HG02610 (cell line): ENCODE data around the gene ITFG1.
"Not testable (repeated sequence)": the region's sequence is repeated elsewhere in the genome, so short reads cannot be mapped to it uniquely, and the experiment has no call there.

Source experiments
- ATAC-seq: cut with Tn5 transposase; IDR thresholded peaks from one replicate; pipeline ENCODE4 v1.9.1; 2021; ENCODE audit warnings: mild to moderate bottlenecking, moderate library complexity; ENCODE audit not compliant: unreplicated experiment

ITFG1 gene

DNA sequence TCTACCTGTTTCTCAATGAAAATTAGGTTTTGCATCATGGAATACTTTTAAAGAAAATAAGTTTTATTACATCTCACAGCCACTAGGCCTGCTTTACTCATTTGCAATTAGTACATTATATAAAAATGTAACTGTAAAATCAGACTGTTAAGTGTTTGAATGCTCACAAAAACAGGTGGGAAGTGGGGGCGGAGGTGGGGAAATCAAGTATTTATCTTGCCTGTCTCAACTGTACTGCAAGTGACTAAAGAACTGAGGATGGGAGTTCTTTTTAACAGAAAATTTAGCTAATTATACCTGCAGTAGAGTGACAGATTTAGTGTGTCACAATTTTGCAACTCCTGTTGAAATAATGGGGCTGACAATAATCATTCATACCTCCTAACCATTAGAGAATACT lies 34.1 kb downstream of the ITFG1 start:
- no peak for ATAC-seq

DNA sequence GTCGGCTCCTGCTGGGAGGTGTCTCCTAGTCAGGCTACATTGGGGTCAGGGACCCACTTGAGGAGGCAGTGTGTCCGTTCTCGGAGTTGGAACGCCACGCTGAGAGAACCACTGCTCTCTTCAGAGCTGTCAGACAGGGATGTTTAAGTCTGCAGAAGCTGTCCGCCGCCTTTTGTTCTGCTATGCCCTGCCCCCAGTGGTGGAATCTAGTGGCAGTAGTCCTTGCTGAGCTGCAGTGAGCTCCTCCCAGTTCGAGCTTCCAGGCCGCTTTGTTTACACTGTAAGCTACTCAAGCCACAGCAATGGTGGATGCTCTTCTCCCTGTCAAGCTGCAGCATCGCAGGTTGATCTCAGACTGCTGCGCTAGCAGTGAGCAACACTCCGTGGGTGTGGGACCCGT lies 36.0 kb downstream of the ITFG1 start:
- ATAC-seq: no peak

DNA sequence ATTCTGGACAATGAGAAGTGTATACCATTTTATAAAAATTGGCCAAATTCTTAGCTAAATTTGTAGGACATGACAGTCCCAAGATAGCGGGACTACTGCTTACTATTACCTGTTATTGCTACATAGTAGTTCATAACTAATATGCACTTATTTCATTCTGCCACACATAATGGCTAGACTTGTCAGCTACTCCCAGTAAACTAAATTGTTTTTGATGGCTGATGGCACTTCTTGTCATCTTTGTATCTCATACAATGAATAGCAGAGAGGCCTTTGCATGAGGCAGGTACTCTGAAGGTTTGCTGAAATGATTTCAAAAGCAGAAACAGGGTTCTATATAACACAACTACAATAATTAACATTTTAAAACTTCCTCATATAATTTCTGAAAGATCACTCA lies 44.0 kb downstream of the ITFG1 start:
- ATAC-seq: no peak

DNA sequence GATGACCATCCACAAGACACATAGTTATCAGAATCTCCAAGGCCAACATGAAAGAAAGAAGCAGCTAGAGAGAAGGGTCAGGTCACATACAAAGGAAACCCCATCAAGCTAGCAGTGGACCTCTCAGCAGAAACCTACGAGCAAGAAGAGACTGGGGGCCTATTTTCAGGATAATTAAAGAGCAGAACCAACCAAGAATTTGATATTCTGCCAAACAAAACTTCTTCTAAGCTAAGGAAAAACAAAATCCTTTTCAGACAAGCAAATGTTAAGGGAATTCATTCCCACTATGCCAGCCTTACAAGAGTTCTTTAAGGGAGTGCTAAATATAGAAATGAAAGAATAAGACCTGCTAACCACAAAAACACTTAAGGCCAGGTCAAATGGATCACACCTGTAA lies 47.8 kb downstream of the ITFG1 start:
- no peak for ATAC-seq

DNA sequence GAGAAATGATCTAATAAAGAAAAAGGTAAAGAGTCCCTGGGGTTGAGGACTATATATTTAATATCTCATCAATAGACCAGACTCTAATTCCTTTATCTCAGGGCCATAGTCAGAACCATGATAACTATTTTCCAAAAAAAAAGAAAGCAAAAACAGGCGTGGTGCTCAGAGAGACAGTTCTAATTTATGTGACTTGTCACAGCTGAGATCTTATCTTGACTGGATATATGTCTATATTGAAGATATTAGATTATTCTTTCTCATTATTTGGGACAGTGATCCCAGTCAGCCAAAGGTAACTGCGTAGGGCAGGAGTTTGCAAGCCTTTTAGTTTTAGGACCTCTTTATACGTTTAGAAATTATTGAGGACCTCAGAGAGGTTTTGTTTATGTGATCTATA lies 52.4 kb downstream of the ITFG1 start:
- no peak for ATAC-seq

DNA sequence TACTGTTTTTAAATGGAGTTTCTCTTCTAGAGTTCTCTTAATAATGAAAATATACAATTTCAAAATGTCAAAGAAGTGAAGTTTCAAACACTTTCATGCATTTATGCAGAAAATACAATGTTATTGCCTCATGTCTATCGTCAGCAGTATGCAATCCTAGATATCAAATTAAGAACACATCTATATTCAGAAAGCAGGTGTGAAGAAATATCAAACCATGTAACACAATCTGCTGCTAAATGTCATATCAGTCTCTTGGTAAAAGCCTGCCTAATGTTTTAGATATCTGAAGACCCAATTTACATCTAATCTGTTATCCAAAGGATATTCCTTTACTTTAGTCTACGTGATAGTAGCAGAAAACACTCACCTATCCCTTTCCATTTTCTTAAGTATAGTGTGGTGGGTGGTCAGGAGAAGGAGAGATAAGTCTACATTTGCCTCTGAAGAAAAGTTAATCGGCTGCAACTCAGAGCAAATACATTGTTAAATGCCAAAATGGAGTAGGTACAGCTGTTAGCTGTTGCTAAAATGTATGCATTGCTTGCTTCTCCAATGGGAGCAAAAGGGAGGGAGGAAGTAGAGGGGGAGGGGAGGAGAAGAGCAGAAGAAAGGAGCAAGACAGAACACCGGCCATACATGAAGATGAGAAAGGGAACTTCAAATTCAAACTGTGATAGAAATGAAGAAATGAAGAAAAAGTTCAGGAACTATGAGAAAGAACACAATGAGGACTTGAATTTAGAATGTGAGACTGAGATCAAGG lies 64.9 kb downstream of the ITFG1 start:
- no peak for ATAC-seq

DNA sequence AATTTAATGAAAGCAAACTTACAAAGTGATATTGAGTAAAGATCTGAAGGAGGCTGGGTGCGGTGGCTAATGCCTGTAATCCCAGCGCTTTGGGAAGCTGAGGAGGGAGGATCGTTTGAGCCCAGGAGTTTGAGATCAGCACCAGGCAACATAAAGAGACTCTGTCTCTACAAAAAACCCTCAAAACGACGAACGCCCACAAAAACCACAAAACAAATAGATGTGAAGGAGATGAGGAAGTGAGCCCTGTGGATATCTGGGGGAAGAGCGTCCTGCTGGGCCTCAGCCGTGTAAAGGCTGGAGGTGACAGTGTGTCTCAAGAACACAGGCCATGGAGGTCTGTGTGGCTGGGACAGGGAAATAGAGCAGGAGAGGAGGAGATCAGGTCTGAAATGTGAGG lies 68.8 kb downstream of the ITFG1 start:
- peak; percentile 88 for ATAC-seq

DNA sequence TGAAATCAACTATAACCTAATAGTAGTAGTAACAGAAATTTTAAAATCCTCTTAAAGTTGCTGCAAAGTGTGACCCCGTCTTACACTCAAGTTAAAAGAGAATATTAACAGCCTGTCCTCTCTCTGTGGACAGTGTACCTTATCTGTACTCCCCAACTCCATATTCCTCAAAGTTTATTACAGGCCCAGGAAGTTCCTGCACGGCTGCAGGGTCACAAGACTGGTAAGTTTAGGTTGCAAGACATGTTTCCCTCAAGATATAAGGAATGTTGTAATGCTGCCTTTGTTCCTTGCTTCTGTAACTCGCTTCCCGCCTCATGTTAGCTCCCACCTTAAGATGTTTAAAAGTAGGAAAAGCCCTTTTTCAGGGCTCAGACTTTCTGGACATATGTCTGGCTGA lies 72.2 kb downstream of the ITFG1 start:
- no peak for ATAC-seq

DNA sequence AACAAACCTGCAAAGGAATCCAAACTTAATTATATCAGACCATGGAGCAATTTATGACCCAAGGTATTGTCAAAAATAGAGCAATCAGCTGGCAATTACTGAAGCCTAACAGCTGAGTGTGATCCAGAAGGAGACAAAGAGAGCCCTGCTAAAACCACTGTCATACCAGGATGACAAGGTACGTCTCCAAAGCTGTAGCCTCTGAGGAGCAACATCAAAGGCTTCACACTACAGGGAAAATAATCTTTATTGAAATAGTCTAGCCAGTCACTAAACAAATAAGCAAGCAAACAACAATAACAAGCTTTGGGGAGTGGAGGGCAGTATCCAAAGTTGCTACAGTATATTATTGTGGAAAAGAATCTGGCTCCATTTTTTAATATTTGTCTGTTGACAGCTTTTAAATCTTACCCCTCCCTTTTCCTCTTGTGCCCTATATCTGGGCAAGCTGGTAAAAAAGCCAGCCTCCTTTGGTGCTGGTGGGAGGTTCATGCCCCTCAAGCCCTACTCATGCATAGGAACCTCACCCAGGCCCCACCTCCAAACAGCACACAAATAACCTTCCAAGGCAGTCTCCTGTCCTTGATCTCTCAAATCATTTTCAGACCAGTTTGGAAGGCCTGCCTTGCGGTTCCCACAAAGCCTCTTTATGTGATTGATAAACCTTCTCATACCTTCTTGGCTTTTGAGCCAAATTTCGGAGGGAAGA lies 73.7 kb downstream of the ITFG1 start:
- no peak for ATAC-seq

DNA sequence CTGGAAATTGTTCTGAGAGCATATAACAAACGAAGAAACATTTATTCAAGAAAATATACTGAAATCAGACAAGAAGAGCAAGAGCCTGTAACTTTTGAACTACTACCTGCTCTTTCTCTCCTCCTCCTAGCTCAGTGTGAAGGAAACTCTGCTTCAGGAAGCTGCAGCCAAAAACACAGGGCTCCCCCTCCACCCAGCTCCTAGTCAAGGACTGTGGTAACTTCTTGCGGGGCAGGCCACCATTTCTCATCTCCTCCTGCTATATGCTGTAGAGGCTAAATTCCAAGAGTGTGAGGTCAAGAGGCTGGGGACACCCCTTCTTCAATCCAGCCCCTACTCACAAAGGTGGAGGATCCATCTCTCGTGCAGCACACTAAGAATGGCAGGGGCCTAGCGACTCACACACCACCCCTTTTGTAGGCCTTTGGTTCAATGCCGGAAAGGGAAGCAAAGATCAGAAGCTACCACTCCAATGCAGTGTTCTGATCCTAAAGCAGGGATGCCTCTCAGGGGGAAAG lies 74.6 kb downstream of the ITFG1 start:
- ATAC-seq: no peak

DNA sequence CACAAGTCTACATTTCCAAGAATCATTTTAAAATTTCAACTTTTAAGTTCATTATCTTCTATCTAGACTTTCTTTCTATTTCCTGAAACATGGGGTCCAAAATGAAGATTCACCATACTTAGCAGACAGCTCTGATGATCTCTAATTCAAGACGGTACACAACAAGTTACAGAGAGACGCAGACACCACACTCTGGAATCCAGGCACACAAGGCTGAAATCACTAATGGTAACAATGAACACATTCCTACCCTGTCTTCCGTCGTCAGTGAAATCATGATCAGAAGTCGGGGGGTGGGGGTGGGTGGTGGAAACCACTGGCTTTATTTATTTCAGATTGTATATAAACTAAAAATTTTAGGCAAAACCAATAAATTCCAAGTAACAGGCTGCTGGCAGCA lies 78.5 kb downstream of the ITFG1 start:
- ATAC-seq: no peak

DNA sequence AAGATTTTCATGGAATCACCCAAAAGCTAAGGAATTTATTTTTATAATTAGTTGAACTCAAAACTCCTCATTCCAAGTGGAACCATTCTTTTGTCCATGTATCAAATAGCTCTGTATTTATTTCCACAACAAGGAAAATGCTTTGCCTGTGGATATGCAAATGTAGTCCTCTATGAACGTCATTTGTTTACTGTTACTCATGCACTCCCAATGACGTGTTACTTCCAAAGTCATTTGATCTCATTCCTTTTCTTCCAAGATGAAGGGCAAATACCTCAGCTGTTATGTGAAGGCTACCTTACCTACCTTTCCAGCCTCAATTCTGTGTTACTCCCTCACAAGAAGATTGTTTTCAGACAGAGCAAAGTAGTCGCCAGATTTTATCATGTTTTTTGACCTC lies 83.7 kb downstream of the ITFG1 start:
- ATAC-seq: no peak

DNA sequence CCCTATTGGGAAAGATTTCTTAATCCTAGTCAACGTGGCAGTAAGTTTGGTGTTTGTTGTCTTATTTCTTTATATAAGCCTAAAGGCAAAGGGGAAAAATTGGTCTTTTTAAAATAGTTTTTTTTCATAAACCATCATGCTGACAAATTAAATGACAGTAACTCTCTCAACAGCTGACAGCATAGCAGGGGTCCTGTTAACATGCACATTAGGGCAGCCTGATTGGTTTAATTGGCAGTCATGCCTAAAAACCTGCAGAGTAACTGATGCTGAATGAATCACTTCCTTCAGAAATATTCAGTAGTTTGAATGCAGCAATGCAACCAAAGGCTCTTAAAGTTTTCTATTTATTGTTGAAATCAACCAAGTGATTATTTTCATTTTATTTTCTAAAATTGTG lies 85.4 kb downstream of the ITFG1 start:
- ATAC-seq: no peak

DNA sequence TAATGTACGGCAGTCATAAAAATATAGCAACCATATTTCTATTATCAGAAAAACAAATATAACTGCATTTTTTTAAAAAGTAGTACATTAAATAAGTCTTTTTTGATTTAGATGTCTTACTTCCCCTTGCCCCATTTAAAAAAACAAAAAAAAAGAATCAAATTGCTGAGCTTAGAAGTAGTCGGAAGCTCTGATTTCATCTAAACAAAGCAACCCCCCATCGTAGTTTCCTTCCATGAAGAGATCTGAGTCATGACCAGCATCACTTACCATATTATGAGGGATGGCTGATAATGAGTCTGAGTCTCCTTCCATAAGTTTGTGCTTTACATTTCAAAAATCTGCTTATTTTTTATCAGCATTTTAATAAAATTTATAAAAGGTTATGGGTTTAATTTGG lies 86.2 kb downstream of the ITFG1 start:
- ATAC-seq: no peak

DNA sequence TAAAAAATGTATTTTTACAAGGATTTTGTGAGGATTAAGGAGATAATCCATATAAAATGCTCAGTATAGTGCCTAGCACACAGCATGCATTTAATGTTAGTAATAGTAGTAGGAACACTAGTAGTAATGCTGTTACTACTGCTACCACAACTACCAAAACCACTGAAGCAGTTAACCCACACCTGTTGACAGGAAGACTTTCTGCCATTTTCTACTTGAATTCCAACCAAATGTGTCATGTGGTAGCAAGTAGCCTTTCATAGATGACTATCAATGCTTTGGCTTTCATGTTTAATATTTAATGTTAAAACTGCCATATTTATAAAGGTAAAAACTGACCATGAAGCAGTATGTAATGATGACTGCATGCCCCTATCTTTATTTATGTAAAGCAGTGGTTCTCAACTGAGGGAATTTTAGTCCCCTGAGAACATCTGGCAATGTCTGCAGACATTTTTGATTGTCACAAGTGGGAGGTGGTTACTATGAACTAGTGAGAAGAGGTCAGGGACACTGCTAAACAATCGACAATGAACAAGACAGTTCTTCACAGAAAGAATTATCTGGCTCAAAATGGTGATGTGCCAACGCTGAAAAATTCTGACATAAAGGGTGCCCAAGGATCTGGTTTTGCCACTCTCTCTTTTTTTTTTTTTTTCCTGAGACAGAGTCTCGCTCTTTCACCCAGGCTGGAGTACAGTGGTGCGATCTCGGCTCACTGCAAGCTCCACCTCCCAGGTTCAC lies 89.4 kb downstream of the ITFG1 start:
- ATAC-seq: no peak

DNA sequence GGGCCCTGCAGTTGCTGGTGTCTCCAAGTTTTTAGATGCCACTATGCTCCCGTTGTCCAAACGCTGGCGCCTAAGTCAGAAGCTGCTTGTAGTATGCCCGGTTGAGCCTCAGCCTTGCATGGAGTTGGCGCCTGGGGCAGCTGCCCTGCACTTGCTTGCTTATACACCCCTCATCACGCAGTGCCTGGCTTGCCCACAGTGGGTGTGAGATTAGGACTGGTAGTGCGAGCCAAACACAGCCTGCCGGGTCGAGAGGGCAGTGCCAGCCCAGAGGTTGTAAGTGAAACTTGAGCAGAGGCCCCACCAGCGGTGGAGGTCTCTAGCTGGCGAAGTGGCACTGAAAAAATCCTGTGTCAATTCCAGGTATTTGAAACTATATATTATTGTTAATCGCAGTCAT lies 90.3 kb downstream of the ITFG1 start:
- ATAC-seq: no peak

DNA sequence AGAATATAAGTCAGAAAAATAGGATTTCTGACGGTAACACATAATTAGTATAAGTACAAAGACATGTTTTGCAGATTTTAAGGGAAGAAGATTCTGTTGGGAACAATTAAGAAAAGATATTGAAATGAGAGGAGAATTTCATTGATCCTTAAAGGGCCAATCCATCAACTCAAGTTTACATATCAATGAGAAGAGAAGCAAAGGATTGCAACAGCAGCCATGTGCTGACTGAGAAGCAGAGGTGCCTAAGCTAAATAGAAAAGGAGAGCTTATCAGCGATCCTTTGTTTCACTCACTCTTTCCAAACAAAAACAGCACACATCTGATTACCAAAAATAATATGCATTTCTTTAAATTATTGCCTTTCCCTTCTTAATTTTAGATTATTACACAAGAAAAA lies 94.6 kb downstream of the ITFG1 start:
- no peak for ATAC-seq

DNA sequence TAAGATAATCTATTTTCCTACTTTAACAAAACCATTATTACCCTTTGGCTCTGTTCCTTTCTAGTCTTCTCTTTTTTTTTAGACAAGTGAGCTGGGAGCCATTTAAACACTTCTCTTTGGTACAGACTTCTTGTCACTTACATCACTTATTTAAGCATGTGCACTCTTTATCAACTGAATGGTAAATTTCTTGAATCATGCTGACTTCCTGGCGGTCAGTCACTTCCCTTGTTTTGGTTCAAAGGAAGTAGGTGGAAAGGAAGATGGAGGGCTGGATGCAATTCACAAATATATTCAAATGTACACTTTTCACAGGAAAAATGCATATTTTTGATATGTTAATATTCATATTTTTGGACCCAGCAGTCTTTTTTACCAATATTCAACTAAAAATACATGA lies 97.1 kb downstream of the ITFG1 start:
- ATAC-seq: no peak

DNA sequence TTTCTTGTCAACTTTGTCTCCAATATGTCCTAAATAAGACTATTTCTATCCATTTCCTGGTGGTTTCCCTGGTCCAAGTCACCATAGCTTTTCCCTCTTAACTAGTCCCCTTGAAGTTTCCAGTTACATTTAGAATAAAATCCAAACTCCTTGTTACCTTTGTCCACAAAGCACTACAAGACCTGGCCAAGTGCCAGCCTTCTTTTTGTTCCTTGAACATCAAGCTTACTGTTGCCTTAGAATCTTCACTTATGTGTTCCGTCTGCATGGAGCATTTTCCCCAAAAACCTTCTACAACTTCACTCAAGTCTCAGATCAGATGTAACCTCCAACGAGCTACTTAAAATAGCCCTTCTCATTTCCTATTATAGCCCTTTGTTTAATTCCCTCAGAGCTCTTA lies 101.4 kb downstream of the ITFG1 start:
- no peak for ATAC-seq

DNA sequence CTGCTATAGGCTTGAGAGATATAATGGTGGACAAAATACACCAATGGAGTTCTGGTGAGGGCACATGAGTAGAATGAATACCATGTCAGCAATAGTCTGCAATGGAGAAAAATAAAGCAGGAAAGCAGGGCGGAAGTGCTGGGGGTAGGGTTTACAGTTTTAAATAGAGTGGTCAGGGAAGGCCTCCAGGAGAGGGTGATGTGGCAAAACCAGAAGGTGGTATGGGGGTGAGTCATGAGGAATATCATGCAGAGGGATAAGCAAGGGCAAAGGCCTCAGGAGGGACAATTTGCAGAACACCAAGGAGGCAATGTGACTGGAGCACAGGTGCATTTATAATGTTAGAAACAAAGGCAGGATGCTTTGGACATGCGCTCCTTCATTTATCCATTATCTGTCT lies 102.0 kb downstream of the ITFG1 start:
- ATAC-seq: no peak

DNA sequence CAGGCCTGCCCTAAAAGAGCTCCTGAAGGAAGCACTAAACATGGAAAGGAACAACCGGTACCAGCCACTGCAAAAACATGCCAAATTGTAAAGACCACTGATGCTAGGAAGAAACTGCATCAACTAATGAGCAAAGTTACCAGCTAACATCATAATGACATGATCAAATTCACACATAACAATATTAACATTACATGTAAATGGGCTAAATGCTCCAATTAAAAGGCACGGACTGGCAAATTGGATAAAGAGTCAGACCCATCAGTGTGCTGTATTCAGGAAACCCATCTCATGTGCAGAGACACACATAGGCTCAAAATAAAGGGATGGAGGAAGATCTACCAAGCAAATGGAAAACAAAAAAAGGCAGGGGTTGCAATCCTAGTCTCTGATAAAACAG lies 111.8 kb downstream of the ITFG1 start:
- ATAC-seq: not testable (repeated sequence)
